NT2/D1 (cell line): Measurements from ENCODE around the gene FMN1.
"Not testable (repeated sequence)": the region's sequence is repeated elsewhere in the genome, so short reads cannot be mapped to it uniquely, and the experiment has no call there.

Experiments used
- DNase-seq: peaks from one replicate; pipeline ENCODE4 v3.0.0-alpha.2; 2011; ENCODE audit warnings: low read depth, low spot score
- H3K27me3 ChIP-seq: 2 replicates; pipeline ENCODE4 v1.6.0; 2011; ENCODE audit warnings: mild to moderate bottlenecking; ENCODE audit not compliant: insufficient read length, insufficient read depth
- H3K36me3 ChIP-seq: 2 replicates; pipeline ENCODE4 v1.6.1; 2011; ENCODE audit warnings: mild to moderate bottlenecking, low read length, mixed read lengths; ENCODE audit not compliant: insufficient read depth, insufficient read length
- H3K4me1 ChIP-seq: 2 replicates; pipeline ENCODE4 v1.5.1; 2011; ENCODE audit not compliant: insufficient read depth, insufficient read length
- H3K4me3 ChIP-seq: 2 replicates; pipeline ENCODE4 v1.5.1; 2011; ENCODE audit warnings: low read depth; ENCODE audit not compliant: insufficient read length
- H3K9ac ChIP-seq: 2 replicates; pipeline ENCODE4 v1.6.0; 2011; ENCODE audit warnings: low read depth; ENCODE audit not compliant: insufficient read length
- H3K9me3 ChIP-seq: 2 replicates; pipeline ENCODE4 v1.5.1; 2011; ENCODE audit warnings: mild to moderate bottlenecking, low read length; ENCODE audit not compliant: insufficient read depth
- SUZ12 ChIP-seq: IDR thresholded peaks from 2 replicates; pipeline ENCODE4 v1.6.1; 2011; ENCODE audit not compliant: insufficient read length, insufficient read depth; ENCODE audit errors: extremely low read depth
- YY1 ChIP-seq: IDR thresholded peaks from 2 replicates; pipeline ENCODE4 v1.6.1; 2011; ENCODE audit not compliant: insufficient read length, insufficient read depth
- ZNF274 ChIP-seq: IDR thresholded peaks from 2 replicates; pipeline ENCODE4 v1.6.1; 2011; ENCODE audit warnings: mild to moderate bottlenecking, low read depth, low read length

Gene FMN1

GRCh38 chr15:33074942-33075341 is 119.6 kb downstream of the FMN1 start:
- Histone ChIP-seq H3K36me3 (no peaks in the 10 kb centered on the region), H3K4me1 (no peaks in the 10 kb centered on the region), H3K9ac (no peak overlapping the region), H3K9me3 (no peaks in the 10 kb centered on the region), H3K27me3 (no peaks in the 10 kb centered on the region), H3K4me3 (no peak overlapping the region)
- no peak for TF ChIP-seq YY1
- no peak for TF ChIP-seq ZNF274
- TF ChIP-seq SUZ12, result no peak
- DNase-seq, result no peak

GRCh38 chr15:33074212-33074611 is 120.3 kb downstream of the FMN1 start:
- H3K36me3 ChIP-seq, result no peaks in the 10 kb centered on the region
- no peak for TF ChIP-seq YY1
- no peak for TF ChIP-seq SUZ12
- TF ChIP-seq ZNF274, result no peak
- no peaks in the 10 kb centered on the region for H3K27me3 ChIP-seq
- no peaks in the 10 kb centered on the region for H3K9me3 ChIP-seq
- DNase-seq, result no peak
- peaks cover under 1% of the 10 kb centered on the region for H3K4me1 ChIP-seq
- no peak overlapping the region for H3K4me3 ChIP-seq
- no peak overlapping the region for H3K9ac ChIP-seq

- TF ChIP-seq ZNF274 (no peak), YY1 (no peak), SUZ12 (no peak)
- no peak overlapping the region for H3K9ac ChIP-seq
Observed at GRCh38 chr15:33071451-33071850, 123.1 kb downstream of the FMN1 start.

GRCh38 chr15:33069903-33070302 is 124.6 kb downstream of the FMN1 start:
- not testable (repeated sequence) for H3K27me3 ChIP-seq, H3K9ac ChIP-seq, H3K4me3 ChIP-seq, DNase-seq, H3K36me3 ChIP-seq, H3K4me1 ChIP-seq, H3K9me3 ChIP-seq

More at GRCh38 chr15:33071451-33071850, 123.1 kb downstream of the FMN1 start:
- DNase-seq, result no peak
- Histone ChIP-seq H3K36me3 (no peaks in the 10 kb centered on the region), H3K27me3 (no peaks in the 10 kb centered on the region), H3K9me3 (no peaks in the 10 kb centered on the region), H3K4me3 (no peak overlapping the region), H3K4me1 (peaks cover 5% of the 10 kb centered on the region)

GRCh38 chr15:33069161-33069560 is 125.4 kb downstream of the FMN1 start:
- Histone ChIP-seq H3K36me3 (no peaks in the 10 kb centered on the region), H3K4me3 (no peak overlapping the region), H3K9ac (no peak overlapping the region)

GRCh38 chr15:33068511-33068990 is 126.0 kb downstream of the FMN1 start:
- no peaks in the 10 kb centered on the region for H3K27me3 ChIP-seq
- DNase-seq, result no peak
- H3K9me3 ChIP-seq, result no peaks in the 10 kb centered on the region
- peaks cover 5% of the 10 kb centered on the region for H3K4me1 ChIP-seq
- TF ChIP-seq ZNF274 (no peak), YY1 (no peak), SUZ12 (no peak)
- H3K4me3 ChIP-seq, result no peak overlapping the region
- no peak overlapping the region for H3K9ac ChIP-seq
- H3K36me3 ChIP-seq, result no peaks in the 10 kb centered on the region

More at GRCh38 chr15:33069161-33069560, 125.4 kb downstream of the FMN1 start:
- no peak for TF ChIP-seq YY1
- TF ChIP-seq SUZ12, result no peak
- TF ChIP-seq ZNF274, result no peak
- no peak for DNase-seq
- Histone ChIP-seq H3K27me3 (no peaks in the 10 kb centered on the region), H3K4me1 (peaks cover 5% of the 10 kb centered on the region), H3K9me3 (no peaks in the 10 kb centered on the region)

- no peak for DNase-seq
- Histone ChIP-seq H3K9ac (no peak overlapping the region), H3K36me3 (peaks cover 1% of the 10 kb centered on the region), H3K4me3 (peak overlapping the region; percentile 1), H3K9me3 (no peaks in the 10 kb centered on the region), H3K4me1 (peaks cover 5% of the 10 kb centered on the region), H3K27me3 (no peaks in the 10 kb centered on the region)
- TF ChIP-seq YY1 (no peak), ZNF274 (no peak), SUZ12 (no peak)
Observed at GRCh38 chr15:33068007-33068481, 126.5 kb downstream of the FMN1 start.

GRCh38 chr15:33067456-33067855 is 127.1 kb downstream of the FMN1 start:
- Histone ChIP-seq H3K9ac (no peak overlapping the region), H3K4me1 (peaks cover 5% of the 10 kb centered on the region), H3K27me3 (no peaks in the 10 kb centered on the region), H3K9me3 (no peaks in the 10 kb centered on the region), H3K4me3 (peak overlapping the region; percentile 1), H3K36me3 (peaks cover 2% of the 10 kb centered on the region)
- no peak for DNase-seq
- no peak for TF ChIP-seq SUZ12
- TF ChIP-seq YY1, result no peak
- TF ChIP-seq ZNF274, result no peak
